Ishikawa (cell line): ENCODE results near the gene SNX21.

Experiments
- CEBPB ChIP-seq: IDR thresholded peaks from 2 replicates; pipeline ENCODE4 v1.6.1; 2012
- CREB1 ChIP-seq: IDR thresholded peaks from 2 replicates; pipeline ENCODE4 v1.6.1; 2012; ENCODE audit warnings: low read depth
- EGR1 ChIP-seq: IDR thresholded peaks from 2 replicates; pipeline ENCODE4 v1.6.1; 2012
- EP300 ChIP-seq: IDR thresholded peaks from 2 replicates; pipeline ENCODE4 v1.6.1; 2012; ENCODE audit warnings: borderline replicate concordance
- FOXM1 ChIP-seq: IDR thresholded peaks from 2 replicates; pipeline ENCODE4 v1.6.1; 2012; ENCODE audit warnings: low read depth, borderline replicate concordance
- NFIC ChIP-seq: IDR thresholded peaks from 2 replicates; pipeline ENCODE4 v1.6.1; 2012
- RAD21 ChIP-seq: IDR thresholded peaks from 2 replicates; pipeline ENCODE4 v1.6.1; 2012; ENCODE audit warnings: low read depth
- TAF1 ChIP-seq: IDR thresholded peaks from 2 replicates; pipeline ENCODE4 v1.6.1; 2012; ENCODE audit warnings: low read depth, mild to moderate bottlenecking
- TCF12 ChIP-seq: IDR thresholded peaks from 2 replicates; pipeline ENCODE4 v1.6.1; 2012; ENCODE audit warnings: low read depth
- TEAD4 ChIP-seq: IDR thresholded peaks from 2 replicates; pipeline ENCODE4 v1.6.1; 2012
- YY1 ChIP-seq: IDR thresholded peaks from 2 replicates; pipeline ENCODE4 v1.6.1; 2012; ENCODE audit warnings: low read depth
- ZBTB7A ChIP-seq: IDR thresholded peaks from 2 replicates; pipeline ENCODE4 v1.6.1; 2012; ENCODE audit warnings: low read depth
- TF ChIP-seq, protein P1 (sequence below): IDR thresholded peaks from 2 replicates; pipeline ENCODE4 v1.6.1; 2012
- TF ChIP-seq, protein P2 (sequence below): IDR thresholded peaks from 2 replicates; pipeline ENCODE4 v1.6.1; 2012
- TF ChIP-seq, protein P3 (sequence below): IDR thresholded peaks from 2 replicates; pipeline ENCODE4 v1.6.1; 2012; ENCODE audit warnings: low read depth, mild to moderate bottlenecking

SNX21 gene

DNA sequence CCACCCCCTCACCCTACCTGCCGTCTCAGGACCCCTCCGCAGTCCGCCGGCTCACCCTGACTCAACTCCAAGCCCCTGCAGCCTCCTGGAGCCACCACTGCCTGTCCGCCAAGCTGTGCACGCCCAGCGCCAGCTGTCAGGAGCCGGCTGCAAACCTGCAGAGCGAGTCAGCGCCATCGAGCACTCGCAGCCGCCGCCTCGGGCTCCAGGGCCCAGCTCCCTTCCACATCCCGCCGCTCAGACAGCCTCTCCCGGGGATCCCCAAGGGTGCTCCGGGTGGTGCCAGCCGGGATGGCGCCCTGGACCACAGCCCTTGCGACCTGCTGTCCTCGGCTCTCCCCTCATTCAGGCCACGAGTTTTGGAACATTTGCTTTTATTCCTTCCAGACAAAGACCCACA is 10.7 kb upstream of the SNX21 start:
- TF ChIP-seq, protein P1, sequence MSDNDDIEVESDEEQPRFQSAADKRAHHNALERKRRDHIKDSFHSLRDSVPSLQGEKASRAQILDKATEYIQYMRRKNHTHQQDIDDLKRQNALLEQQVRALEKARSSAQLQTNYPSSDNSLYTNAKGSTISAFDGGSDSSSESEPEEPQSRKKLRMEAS = no peak
- TF ChIP-seq, protein P2, sequence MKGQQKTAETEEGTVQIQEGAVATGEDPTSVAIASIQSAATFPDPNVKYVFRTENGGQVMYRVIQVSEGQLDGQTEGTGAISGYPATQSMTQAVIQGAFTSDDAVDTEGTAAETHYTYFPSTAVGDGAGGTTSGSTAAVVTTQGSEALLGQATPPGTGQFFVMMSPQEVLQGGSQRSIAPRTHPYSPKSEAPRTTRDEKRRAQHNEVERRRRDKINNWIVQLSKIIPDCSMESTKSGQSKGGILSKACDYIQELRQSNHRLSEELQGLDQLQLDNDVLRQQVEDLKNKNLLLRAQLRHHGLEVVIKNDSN = no peak
- TF ChIP-seq RAD21 (no peak), EGR1 (no peak), YY1 (no peak), ZBTB7A (no peak), TEAD4 (no peak), FOXM1 (no peak), TCF12 (no peak), CREB1 (no peak), TAF1 (no peak), NFIC (no peak), EP300 (no peak), CEBPB (no peak)
- TF ChIP-seq, protein P3, sequence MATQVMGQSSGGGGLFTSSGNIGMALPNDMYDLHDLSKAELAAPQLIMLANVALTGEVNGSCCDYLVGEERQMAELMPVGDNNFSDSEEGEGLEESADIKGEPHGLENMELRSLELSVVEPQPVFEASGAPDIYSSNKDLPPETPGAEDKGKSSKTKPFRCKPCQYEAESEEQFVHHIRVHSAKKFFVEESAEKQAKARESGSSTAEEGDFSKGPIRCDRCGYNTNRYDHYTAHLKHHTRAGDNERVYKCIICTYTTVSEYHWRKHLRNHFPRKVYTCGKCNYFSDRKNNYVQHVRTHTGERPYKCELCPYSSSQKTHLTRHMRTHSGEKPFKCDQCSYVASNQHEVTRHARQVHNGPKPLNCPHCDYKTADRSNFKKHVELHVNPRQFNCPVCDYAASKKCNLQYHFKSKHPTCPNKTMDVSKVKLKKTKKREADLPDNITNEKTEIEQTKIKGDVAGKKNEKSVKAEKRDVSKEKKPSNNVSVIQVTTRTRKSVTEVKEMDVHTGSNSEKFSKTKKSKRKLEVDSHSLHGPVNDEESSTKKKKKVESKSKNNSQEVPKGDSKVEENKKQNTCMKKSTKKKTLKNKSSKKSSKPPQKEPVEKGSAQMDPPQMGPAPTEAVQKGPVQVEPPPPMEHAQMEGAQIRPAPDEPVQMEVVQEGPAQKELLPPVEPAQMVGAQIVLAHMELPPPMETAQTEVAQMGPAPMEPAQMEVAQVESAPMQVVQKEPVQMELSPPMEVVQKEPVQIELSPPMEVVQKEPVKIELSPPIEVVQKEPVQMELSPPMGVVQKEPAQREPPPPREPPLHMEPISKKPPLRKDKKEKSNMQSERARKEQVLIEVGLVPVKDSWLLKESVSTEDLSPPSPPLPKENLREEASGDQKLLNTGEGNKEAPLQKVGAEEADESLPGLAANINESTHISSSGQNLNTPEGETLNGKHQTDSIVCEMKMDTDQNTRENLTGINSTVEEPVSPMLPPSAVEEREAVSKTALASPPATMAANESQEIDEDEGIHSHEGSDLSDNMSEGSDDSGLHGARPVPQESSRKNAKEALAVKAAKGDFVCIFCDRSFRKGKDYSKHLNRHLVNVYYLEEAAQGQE = no peak

DNA sequence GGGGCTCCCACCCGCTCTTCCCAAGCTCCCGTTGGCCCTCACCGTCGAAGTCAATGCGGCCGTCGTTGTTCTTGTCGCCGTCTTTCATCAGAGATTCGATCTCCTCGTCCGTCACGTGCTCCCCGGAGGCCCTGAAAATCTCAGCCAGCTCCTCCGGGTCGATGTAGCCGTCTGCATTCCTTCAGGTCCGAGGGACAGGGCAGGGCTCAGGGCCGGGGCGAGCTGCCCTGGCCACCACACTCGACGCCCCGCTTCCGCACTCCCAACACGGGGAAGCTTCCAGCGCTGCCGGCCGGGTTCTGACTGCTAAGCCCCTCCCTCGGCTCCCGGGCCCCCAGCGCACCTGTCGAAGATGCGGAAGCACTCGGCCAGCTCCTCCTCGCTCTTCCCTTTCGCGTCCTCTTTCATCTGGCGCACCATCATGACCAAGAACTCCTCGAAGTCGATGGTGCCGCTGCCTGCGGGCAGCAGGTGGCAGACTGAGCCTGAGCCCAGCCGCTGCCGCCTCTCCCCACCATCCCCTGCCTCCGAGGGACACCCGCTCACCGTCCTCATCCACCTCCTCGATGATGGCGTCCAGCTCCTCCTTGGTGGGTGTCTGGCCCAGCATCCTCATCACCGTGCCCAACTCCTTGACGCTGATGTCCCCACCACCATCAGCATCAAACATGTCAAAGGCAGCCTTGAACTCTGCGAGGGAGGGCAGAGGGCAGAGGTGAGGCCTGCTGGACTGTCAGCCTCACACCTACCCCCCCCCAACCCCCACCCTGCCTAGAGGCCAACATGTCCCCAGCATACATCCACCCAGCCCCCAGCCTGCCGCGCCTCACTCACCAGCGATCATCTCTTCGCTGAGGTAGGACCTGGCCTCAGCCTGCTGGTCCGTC is 9.4 kb upstream of the SNX21 start:
- TF ChIP-seq ZBTB7A = no peak
- peak; percentile 39; the same call in 1 of the 2 replicates for TF ChIP-seq RAD21
- TF ChIP-seq, protein P1 = no peak

DNA sequence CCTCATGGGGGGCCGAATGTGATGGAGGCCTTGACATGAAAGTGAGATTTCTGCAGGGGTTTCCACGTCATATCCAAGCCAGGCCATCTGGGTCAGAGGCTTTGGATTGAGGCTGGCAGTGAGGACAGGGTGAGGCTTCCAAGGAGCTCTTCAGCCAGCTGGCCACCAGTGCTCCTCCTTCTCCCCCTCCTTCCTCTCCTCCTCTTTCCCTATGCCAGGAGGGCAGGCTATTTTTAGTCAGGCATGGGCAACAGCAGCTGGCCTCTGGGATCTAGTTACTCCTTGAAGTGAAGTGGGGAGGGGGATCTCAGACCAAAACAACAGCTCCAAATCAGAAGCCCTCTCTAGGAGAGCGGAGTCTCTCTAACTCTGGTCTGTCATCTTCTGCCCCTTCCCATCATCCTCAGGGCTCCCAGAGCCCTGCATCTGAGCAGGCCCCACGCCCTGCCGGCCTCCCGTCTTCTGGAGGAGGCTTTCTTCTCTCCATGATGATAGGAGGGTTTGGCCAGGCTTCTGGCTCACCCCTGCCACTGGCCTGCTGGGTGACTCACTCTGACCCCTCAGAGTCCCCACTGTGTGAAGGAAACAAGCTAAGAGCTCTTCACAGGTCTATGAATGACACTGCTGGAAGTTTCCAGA is 7.1 kb upstream of the SNX21 start:
- TF ChIP-seq, protein P1 = no peak
- no peak for TF ChIP-seq EP300
- TF ChIP-seq RAD21 = no peak
- no peak for TF ChIP-seq EGR1
- TF ChIP-seq CREB1 = no peak
- TF ChIP-seq, protein P3 = no peak
- no peak for TF ChIP-seq FOXM1
- no peak for TF ChIP-seq TEAD4
- TF ChIP-seq ZBTB7A = no peak

DNA sequence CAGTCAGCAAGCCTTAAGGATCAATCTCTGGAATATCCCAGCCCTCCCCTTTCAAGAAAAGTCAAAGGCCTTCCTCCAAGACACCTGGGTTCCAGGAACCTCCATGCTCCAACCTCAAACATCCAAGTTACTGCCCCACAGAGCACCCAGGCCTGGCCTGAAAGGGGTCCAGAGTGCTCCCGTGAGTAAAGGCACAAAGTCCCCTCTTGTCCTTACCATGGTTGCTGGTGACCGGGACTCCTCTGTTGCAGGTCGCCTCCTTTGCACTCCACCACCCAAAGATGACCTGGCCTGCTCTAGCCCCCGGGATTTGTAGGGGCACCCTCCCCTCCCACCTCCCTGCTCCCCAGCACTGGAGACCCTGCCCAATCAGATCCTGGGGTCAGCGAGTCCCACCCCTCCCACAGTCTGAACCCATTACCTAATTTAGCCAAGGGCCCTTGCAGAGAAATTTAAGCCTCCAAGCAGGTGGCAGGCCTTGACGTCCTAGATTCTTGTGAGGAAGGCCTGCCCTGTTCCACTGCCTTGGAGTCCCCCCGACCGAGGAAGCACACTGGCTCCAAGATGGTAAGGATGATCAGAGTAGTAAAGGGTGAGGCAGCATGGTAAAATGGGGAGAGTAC is 6.5 kb upstream of the SNX21 start, which contains the start of gene TNNC2:
Gene TNNC2 (minus strand): TSS at position 283 of the 623 bp plus-strand sequence. CDS start 64 bp downstream, at position 219.
- no peak for TF ChIP-seq CREB1
- TF ChIP-seq, protein P2 = no peak

DNA sequence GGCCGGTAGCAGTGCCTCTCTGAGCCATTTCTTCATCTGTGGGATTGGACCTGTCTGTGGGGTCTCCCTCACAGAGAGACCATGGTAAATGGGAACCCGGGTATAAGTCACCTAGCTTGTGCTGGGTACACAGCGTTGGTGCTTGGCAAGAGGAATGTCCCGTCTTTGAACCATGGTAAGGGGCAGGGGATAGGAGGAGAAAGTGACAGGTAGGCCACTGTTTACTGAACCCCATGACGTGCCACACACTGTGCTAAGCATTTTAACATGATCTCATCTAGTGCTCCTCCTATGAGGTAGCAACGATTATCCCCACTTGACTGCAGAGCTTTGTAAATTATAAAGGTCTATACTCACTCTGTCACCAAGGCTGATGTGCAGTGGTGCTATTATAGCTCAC is 5.9 kb upstream of the SNX21 start:
- TF ChIP-seq EGR1 (no peak), RAD21 (no peak), NFIC (no peak), TCF12 (no peak), TEAD4 (no peak), ZBTB7A (no peak), FOXM1 (no peak), EP300 (no peak), CREB1 (no peak), YY1 (no peak), TAF1 (no peak), CEBPB (no peak)
- TF ChIP-seq, protein P3 = no peak
- TF ChIP-seq, protein P2 = no peak
- TF ChIP-seq, protein P1 = no peak
